DOHH2 (cell line): ENCODE measurements around the gene PDE7B.
"Not testable (repeated sequence)": the region's sequence is repeated elsewhere in the genome, so short reads cannot be mapped to it uniquely, and the experiment has no call there.

ENCODE experiments used
- H3F3A ChIP-seq: fragments of 200-600 bp; sonication (generic), shearing (Covaris generic); 2 replicates; pipeline ENCODE4 v1.6.0; 2016; ENCODE audit warnings: antibody characterized with exemption, mild to moderate bottlenecking; ENCODE audit not compliant: control insufficient read depth, insufficient read depth
- H3K27ac ChIP-seq: fragments of 200-600 bp; sonication (generic); 2 replicates; pipeline ENCODE4 v1.5.1; 2014; ENCODE audit warnings: low read depth, mild to moderate bottlenecking, low read length, moderate library complexity
- H3K27me3 ChIP-seq: fragments of 200-600 bp; sonication (generic); 2 replicates; pipeline ENCODE4 v1.6.1; 2014; ENCODE audit warnings: mild to moderate bottlenecking, low read length, mixed read lengths; ENCODE audit not compliant: control insufficient read depth
- H3K36me3 ChIP-seq: fragments of 200-600 bp; sonication (generic); 2 replicates; pipeline ENCODE4 v1.6.1; 2014; ENCODE audit warnings: mild to moderate bottlenecking, low read length, moderate library complexity, mixed read lengths; ENCODE audit not compliant: control insufficient read depth
- H3K4me1 ChIP-seq: fragments of 200-600 bp; sonication (generic); 2 replicates; pipeline ENCODE4 v1.6.1; 2014; ENCODE audit warnings: mild to moderate bottlenecking, low read length, mixed read lengths; ENCODE audit not compliant: control insufficient read depth
- H3K4me2 ChIP-seq: fragments of 200-600 bp; sonication (generic); 2 replicates; pipeline ENCODE4 v1.6.0; 2014; ENCODE audit warnings: mild to moderate bottlenecking, low read length, moderate library complexity
- H3K4me3 ChIP-seq: fragments of 200-600 bp; sonication (generic); 2 replicates; pipeline ENCODE4 v1.5.1; 2014; ENCODE audit warnings: mild to moderate bottlenecking, low read length, mixed read lengths
- H3K79me2 ChIP-seq: fragments of 200-600 bp; sonication (generic); 2 replicates; pipeline ENCODE4 v1.6.1; 2014; ENCODE audit warnings: mild to moderate bottlenecking, low read length, mixed read lengths; ENCODE audit not compliant: control insufficient read depth
- H3K9me2 ChIP-seq: fragments of 200-600 bp; sonication (generic); replicated peaks from 2 replicates; pipeline ENCODE4 v1.6.1; 2014; ENCODE audit warnings: mild to moderate bottlenecking, low read length, mixed read lengths; ENCODE audit not compliant: control insufficient read depth
- H3K9me3 ChIP-seq: fragments of 200-600 bp; sonication (generic); 2 replicates; pipeline ENCODE4 v1.6.1; 2014; ENCODE audit warnings: antibody characterized with exemption, low read length, mixed read lengths; ENCODE audit not compliant: control insufficient read depth, insufficient read depth
- H4K20me1 ChIP-seq: fragments of 200-600 bp; sonication (generic); 2 replicates; pipeline ENCODE4 v1.6.0; 2014; ENCODE audit warnings: low read depth, mild to moderate bottlenecking, antibody characterized with exemption, low read length, moderate library complexity; ENCODE audit not compliant: control insufficient read depth, insufficient read depth
- EZH2phosphoT487 ChIP-seq: fragments of 200-600 bp; sonication (generic); IDR thresholded peaks from 2 replicates; pipeline ENCODE4 v1.6.1; 2017; ENCODE audit warnings: borderline replicate concordance, mild to moderate bottlenecking, antibody characterized with exemption, low read length, moderate library complexity, mixed read lengths
- TF ChIP-seq, protein P1 (sequence below): fragments of 200-600 bp; sonication (generic); IDR thresholded peaks from one replicate; pipeline ENCODE4 v1.5.1; 2014; ENCODE audit warnings: antibody characterized with exemption, mild to moderate bottlenecking, low read depth, low read length; ENCODE audit not compliant: poor library complexity, severe bottlenecking

The PDE7B gene

GRCh38 chr6:136102991-136103688 lies 251.6 kb downstream of the PDE7B start:
- no peak overlapping the region for H3K4me2 ChIP-seq
- no peaks in the 10 kb centered on the region for H3F3A ChIP-seq
- H3K4me3 ChIP-seq, result no peak overlapping the region
- no peaks in the 10 kb centered on the region for H3K9me2 ChIP-seq
- no peaks in the 10 kb centered on the region for H3K79me2 ChIP-seq
- H3K9me3 ChIP-seq, result no peaks in the 10 kb centered on the region
- H4K20me1 ChIP-seq, result no peaks in the 10 kb centered on the region
- TF ChIP-seq EZH2phosphoT487, result no peak
- TF ChIP-seq, protein P1, sequence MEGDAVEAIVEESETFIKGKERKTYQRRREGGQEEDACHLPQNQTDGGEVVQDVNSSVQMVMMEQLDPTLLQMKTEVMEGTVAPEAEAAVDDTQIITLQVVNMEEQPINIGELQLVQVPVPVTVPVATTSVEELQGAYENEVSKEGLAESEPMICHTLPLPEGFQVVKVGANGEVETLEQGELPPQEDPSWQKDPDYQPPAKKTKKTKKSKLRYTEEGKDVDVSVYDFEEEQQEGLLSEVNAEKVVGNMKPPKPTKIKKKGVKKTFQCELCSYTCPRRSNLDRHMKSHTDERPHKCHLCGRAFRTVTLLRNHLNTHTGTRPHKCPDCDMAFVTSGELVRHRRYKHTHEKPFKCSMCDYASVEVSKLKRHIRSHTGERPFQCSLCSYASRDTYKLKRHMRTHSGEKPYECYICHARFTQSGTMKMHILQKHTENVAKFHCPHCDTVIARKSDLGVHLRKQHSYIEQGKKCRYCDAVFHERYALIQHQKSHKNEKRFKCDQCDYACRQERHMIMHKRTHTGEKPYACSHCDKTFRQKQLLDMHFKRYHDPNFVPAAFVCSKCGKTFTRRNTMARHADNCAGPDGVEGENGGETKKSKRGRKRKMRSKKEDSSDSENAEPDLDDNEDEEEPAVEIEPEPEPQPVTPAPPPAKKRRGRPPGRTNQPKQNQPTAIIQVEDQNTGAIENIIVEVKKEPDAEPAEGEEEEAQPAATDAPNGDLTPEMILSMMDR, result no peak
- H3K36me3 ChIP-seq, result no peaks in the 10 kb centered on the region
- H3K27me3 ChIP-seq, result no peaks in the 10 kb centered on the region
- no peak overlapping the region for H3K27ac ChIP-seq
- no peaks in the 10 kb centered on the region for H3K4me1 ChIP-seq

DNA sequence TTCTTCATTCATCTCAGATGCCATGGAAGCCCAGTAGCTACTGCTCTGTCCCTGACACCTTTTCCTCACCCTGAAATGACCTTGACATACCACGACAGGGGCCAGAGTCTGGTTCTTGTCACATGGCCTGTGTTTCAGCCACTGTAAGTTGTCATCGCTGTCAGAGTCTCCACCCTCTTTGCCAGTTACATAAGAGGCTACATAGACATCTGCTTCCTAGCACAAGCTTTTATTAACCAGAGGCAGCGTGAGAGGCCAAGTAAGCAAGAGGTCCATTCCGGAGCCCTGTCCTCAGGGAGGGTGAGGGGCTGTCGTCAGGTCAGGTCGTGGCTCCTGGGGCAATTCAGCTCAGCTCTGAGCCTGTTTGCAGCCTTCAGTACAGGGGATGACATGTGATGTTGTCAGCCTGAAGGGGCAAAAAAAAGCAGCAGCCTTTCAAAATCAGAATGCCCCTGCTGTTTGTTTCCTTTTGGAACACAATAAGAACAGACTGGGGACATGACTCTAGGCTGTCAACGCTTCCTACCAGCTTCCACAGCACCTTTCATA lies 252.3 kb downstream of the PDE7B start:
- no peak overlapping the region for H3K4me2 ChIP-seq
- no peak overlapping the region for H3K27ac ChIP-seq

GRCh38 chr6:136104556-136104955 lies 253.1 kb downstream of the PDE7B start:
- no peaks in the 10 kb centered on the region for H3K9me2 ChIP-seq
- no peak overlapping the region for H3K4me2 ChIP-seq
- TF ChIP-seq, protein P1, result no peak
- TF ChIP-seq EZH2phosphoT487, result no peak
- H3F3A ChIP-seq, result no peaks in the 10 kb centered on the region
- no peak overlapping the region for H3K4me3 ChIP-seq
- no peaks in the 10 kb centered on the region for H3K9me3 ChIP-seq
- H3K4me1 ChIP-seq, result no peaks in the 10 kb centered on the region
- no peaks in the 10 kb centered on the region for H3K79me2 ChIP-seq
- H3K27ac ChIP-seq, result no peak overlapping the region
- H4K20me1 ChIP-seq, result no peaks in the 10 kb centered on the region
- H3K36me3 ChIP-seq, result no peaks in the 10 kb centered on the region
- H3K27me3 ChIP-seq, result no peaks in the 10 kb centered on the region

More for the DNA sequence above, 252.3 kb downstream of the PDE7B start:
- Histone ChIP-seq H3K27me3 (no peaks in the 10 kb centered on the region), H3K79me2 (no peaks in the 10 kb centered on the region), H3K4me3 (no peak overlapping the region), H3K9me3 (no peaks in the 10 kb centered on the region), H3F3A (no peaks in the 10 kb centered on the region), H3K36me3 (no peaks in the 10 kb centered on the region), H4K20me1 (no peaks in the 10 kb centered on the region), H3K9me2 (no peaks in the 10 kb centered on the region), H3K4me1 (no peaks in the 10 kb centered on the region)
- TF ChIP-seq EZH2phosphoT487, result no peak
- TF ChIP-seq, protein P1, result no peak

- not testable (repeated sequence) for H3K4me1 ChIP-seq, H3K79me2 ChIP-seq, H3K9me2 ChIP-seq, H3K27ac ChIP-seq, H4K20me1 ChIP-seq, H3K9me3 ChIP-seq, H3K4me3 ChIP-seq, H3K36me3 ChIP-seq, H3F3A ChIP-seq, H3K27me3 ChIP-seq, H3K4me2 ChIP-seq
Observed at GRCh38 chr6:136105797-136106196, 254.3 kb downstream of the PDE7B start.
